Skeletal muscle satellite cell (primary cell): Measurements from ENCODE around the gene KIF12.

Source experiments
- H3K27me3 ChIP-seq: 2 replicates; pipeline ENCODE4 v1.7.0; 2013; ENCODE audit warnings: low read length; ENCODE audit not compliant: control insufficient read depth, insufficient read depth
- H3K36me3 ChIP-seq: 2 replicates; pipeline ENCODE4 v1.7.0; 2013; ENCODE audit warnings: mild to moderate bottlenecking, control low read depth, low read length; ENCODE audit not compliant: insufficient read depth
- H3K4me1 ChIP-seq: 2 replicates; pipeline ENCODE4 v1.7.0; 2013; ENCODE audit warnings: low read length; ENCODE audit not compliant: control insufficient read depth, insufficient read depth
- H3K4me2 ChIP-seq: 2 replicates; pipeline ENCODE4 v1.7.0; 2013; ENCODE audit warnings: mild to moderate bottlenecking, low read length
- H3K4me3 ChIP-seq: 2 replicates; pipeline ENCODE4 v1.7.0; 2013; ENCODE audit warnings: low read length
- H3K9ac ChIP-seq: 2 replicates; pipeline ENCODE4 v1.7.0; 2013; ENCODE audit warnings: mild to moderate bottlenecking, low read depth, low read length, moderate library complexity
- H3K9me3 ChIP-seq: replicated peaks from 2 replicates; pipeline ENCODE4 v1.7.0; 2013; ENCODE audit warnings: mild to moderate bottlenecking, control low read depth, low read length

KIF12 gene

DNA sequence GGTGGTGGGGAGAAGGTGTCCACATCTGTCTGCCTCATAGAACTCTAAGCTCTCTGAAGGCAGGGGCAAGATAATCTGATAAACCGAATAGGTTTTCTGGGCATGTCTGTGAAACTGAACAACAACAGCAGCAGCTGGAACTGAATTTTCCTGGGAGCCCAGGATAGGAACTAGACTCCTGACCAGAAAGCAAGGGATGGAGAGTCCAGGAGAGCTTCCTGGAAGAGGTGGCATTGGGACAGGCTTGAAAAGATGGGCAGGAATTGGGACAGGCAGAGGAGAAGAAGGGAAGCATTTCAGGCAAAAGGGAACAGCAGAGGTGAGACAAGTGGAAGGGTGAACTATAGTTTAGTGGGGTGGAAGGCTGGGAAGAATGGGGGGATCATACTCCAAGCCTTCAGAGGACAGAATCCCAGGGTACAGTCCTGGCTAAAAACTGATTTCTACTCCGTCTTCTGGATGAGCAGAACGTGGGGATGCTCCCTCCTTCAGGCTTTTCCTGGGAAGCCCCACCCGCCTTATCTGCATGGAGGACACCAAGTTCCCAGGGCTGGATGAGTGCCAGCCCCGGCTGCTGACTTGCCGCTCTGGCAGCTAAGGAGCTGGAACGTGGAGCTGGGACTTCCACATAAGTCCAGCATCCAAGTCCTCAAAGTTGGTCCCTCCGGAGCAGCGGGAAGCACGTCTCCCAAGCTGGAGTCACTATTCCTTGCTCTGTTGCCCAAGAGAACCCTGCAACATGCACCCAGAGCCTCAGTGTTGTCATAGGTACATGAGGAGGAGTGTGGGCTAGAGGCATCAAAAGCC lies 13.9 kb upstream of the KIF12 start:
- Histone ChIP-seq H3K9me3 (no peaks in the 10 kb centered on the region), H3K9ac (no peak overlapping the region), H3K4me3 (no peak overlapping the region), H3K4me1 (no peaks in the 10 kb centered on the region), H3K4me2 (no peak overlapping the region), H3K27me3 (peaks cover 42% of the 10 kb centered on the region), H3K36me3 (no peaks in the 10 kb centered on the region)

GRCh38 chr9:114112325-114112724 lies 13.2 kb upstream of the KIF12 start:
- no peak overlapping the region for H3K9ac ChIP-seq

DNA sequence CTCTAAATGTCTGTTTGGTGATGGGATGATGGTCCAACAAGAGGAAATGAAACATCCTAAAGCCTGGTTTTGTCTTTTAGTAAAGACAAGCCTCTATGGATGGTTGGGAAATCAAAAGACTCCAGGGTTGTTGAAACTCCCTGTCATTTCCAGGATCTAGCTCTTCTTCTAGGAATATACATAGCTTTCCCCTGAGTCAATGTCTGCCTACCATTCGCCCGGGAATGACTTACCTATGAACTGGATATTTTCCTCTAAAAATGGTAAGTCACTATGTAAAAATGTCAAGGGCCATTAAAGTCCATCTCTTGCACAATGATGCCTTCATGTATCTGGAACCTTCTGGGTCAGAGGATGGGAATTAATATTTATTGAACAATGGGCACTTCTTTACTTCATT lies 11.1 kb upstream of the KIF12 start:
- Histone ChIP-seq H3K27me3 (peaks cover 34% of the 10 kb centered on the region), H3K36me3 (no peaks in the 10 kb centered on the region), H3K9ac (no peak overlapping the region), H3K4me1 (no peaks in the 10 kb centered on the region), H3K9me3 (no peaks in the 10 kb centered on the region), H3K4me2 (no peak overlapping the region), H3K4me3 (no peak overlapping the region)

More at GRCh38 chr9:114112325-114112724, 13.2 kb upstream of the KIF12 start:
- Histone ChIP-seq H3K9me3 (no peaks in the 10 kb centered on the region), H3K4me1 (no peaks in the 10 kb centered on the region), H3K4me2 (no peak overlapping the region), H3K27me3 (peaks cover 36% of the 10 kb centered on the region), H3K36me3 (no peaks in the 10 kb centered on the region), H3K4me3 (no peak overlapping the region)

GRCh38 chr9:114109124-114109523 lies 10.0 kb upstream of the KIF12 start:
- no peak overlapping the region for H3K4me3 ChIP-seq
- peaks cover 38% of the 10 kb centered on the region for H3K27me3 ChIP-seq
- no peak overlapping the region for H3K4me2 ChIP-seq
- H3K4me1 ChIP-seq: no peaks in the 10 kb centered on the region
- H3K9me3 ChIP-seq: no peaks in the 10 kb centered on the region
- no peaks in the 10 kb centered on the region for H3K36me3 ChIP-seq
- H3K9ac ChIP-seq: no peak overlapping the region

DNA sequence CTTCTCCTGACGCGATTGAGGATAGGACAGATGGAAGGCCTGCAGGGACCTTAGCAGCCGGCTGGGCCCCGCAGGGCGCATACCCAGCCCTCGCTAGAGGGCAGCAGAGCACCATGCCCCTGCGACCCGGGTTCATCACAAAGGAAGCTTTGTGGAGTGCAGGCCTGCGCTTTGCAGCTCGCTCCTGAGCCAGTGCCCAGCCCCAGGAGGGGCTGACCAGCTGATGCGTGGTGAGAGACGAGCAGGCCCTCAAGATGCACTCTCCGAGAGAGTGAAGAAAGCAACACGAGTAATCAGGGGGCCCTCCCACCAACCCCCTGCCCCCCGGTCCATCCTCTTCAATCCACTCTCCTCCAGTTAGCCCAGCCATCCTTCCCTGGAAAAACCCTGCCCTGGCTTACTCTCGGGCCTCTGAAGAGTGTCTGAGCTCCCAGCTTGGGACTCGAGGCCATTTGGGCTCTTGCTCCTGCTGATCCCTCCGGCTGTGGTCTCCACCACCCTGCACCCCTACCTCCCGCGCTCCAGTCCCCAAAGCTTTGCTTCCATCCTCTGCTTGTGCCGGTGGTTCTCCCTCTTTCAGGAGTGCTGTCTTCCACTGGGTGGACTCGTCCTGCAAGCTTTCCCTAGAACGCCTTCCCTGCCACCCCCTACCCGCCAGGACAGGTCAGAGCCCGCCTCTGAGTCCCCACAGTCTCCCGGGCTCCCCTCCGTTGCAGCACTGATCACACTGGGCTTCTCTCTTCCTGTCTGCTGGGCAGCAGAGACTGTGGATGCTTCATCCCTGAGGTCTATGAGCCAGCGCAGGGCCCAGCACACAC lies 9.1 kb upstream of the KIF12 start:
- H3K9ac ChIP-seq: no peak overlapping the region
- no peaks in the 10 kb centered on the region for H3K9me3 ChIP-seq
- no peak overlapping the region for H3K4me3 ChIP-seq
- H3K36me3 ChIP-seq: no peaks in the 10 kb centered on the region
- no peaks in the 10 kb centered on the region for H3K4me1 ChIP-seq
- no peak overlapping the region for H3K4me2 ChIP-seq
- peaks cover 35% of the 10 kb centered on the region for H3K27me3 ChIP-seq

- peaks cover 33% of the 10 kb centered on the region for H3K27me3 ChIP-seq
- H3K4me3 ChIP-seq: no peak overlapping the region
- no peak overlapping the region for H3K4me2 ChIP-seq
- H3K36me3 ChIP-seq: no peaks in the 10 kb centered on the region
- H3K9ac ChIP-seq: no peak overlapping the region
- H3K9me3 ChIP-seq: no peaks in the 10 kb centered on the region
- no peaks in the 10 kb centered on the region for H3K4me1 ChIP-seq
Observed at GRCh38 chr9:114107286-114108001, 8.4 kb upstream of the KIF12 start.

DNA sequence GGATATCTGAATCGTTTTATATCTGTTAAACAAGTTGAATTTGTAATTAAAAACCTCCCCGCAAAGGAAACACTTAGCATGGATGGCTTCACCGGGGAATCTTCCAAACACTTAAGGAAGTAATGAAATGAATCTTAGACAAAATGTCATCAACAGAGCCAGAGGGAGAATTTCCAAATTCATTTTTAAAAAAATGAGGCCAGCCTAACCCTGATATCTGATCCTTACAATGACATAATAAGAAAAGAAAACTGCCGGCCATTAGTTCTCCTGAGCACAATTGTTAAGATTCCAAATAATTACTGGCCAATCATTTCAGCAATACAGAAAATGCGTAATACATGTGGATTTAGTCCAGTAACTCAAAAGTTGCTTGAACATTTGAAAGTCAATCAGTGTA lies 6.1 kb upstream of the KIF12 start:
- Histone ChIP-seq H3K4me2 (no peak overlapping the region), H3K9me3 (no peaks in the 10 kb centered on the region), H3K4me3 (no peak overlapping the region), H3K9ac (no peak overlapping the region), H3K4me1 (no peaks in the 10 kb centered on the region), H3K27me3 (peaks cover 41% of the 10 kb centered on the region), H3K36me3 (no peaks in the 10 kb centered on the region)

DNA sequence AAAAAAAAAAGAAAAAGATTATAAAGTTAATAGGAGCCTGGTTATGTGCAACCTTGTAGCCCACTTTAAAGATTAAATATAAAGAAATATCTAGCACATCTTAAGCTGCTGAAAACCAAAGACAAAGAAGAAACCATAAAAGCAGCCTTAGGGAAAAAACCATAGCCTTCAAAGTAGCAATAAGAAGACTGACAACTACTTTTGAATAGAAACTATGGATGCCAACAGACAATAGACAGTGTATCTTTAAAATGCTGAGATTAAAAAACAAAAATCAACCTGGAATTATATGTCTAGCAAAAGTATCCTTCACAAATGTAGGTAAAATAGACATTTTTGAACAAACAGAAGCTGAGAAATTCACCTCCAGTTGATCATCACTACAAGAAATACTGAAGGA lies 3.4 kb upstream of the KIF12 start:
- no peak overlapping the region for H3K9ac ChIP-seq
- H3K36me3 ChIP-seq: no peaks in the 10 kb centered on the region
- peaks cover 4% of the 10 kb centered on the region for H3K4me1 ChIP-seq
- peaks cover 62% of the 10 kb centered on the region for H3K27me3 ChIP-seq
- H3K4me2 ChIP-seq: no peak overlapping the region
- no peak overlapping the region for H3K4me3 ChIP-seq
- no peaks in the 10 kb centered on the region for H3K9me3 ChIP-seq

- no peak overlapping the region for H3K4me2 ChIP-seq
- H3K36me3 ChIP-seq: no peaks in the 10 kb centered on the region
- H3K9me3 ChIP-seq: no peaks in the 10 kb centered on the region
- no peak overlapping the region for H3K9ac ChIP-seq
- no peak overlapping the region for H3K4me3 ChIP-seq
- H3K27me3 ChIP-seq: peaks cover 68% of the 10 kb centered on the region
- peaks cover 4% of the 10 kb centered on the region for H3K4me1 ChIP-seq
Observed at GRCh38 chr9:114100536-114100935, 1.4 kb upstream of the KIF12 start.

GRCh38 chr9:114099669-114100270 lies 678 bp upstream of the KIF12 start:
- H3K27me3 ChIP-seq: peaks cover 62% of the 10 kb centered on the region
- no peak overlapping the region for H3K4me2 ChIP-seq
- H3K36me3 ChIP-seq: no peaks in the 10 kb centered on the region
- H3K4me1 ChIP-seq: peaks cover 4% of the 10 kb centered on the region
- no peak overlapping the region for H3K4me3 ChIP-seq
- no peaks in the 10 kb centered on the region for H3K9me3 ChIP-seq
- H3K9ac ChIP-seq: no peak overlapping the region
